CD14-positive monocyte (primary cell): ENCODE measurements around the gene TRIM15. TPM values are rescaled to one million over a fixed set of nuclear protein-coding genes. Genes with fewer than 3 reads are reported as not detected.

ENCODE experiments used
- DNase-seq, 3 donors: peaks; one replicate each; pipeline ENCODE4 v3.0.0-alpha.2; 2011 to 2022
- H2AFZ ChIP-seq: 2 replicates; pipeline ENCODE4 v1.6.0; 2012; ENCODE audit warnings: mild to moderate bottlenecking, low read depth, low read length, inconsistent platforms; ENCODE audit not compliant: insufficient read depth, poor library complexity, severe bottlenecking
- H3K27ac ChIP-seq, 2 donors: 1 replicate in 1 of 2; 2 replicates in 1 of 2; pipeline ENCODE4 v1.5.1; 2012 to 2013; ENCODE audit warnings: low read length in 2 of 2, control low read depth in 1 of 2, inconsistent platforms in 1 of 2, low read depth in 1 of 2, mild to moderate bottlenecking in 1 of 2
- H3K27me3 ChIP-seq, 2 donors: one replicate each; pipeline versions ENCODE4 v1.6.0 to v1.6.1; 2011 to 2013; ENCODE audit warnings: low read length in 2 of 2; ENCODE audit not compliant: control insufficient read depth in 2 of 2, insufficient read depth in 2 of 2
- H3K36me3 ChIP-seq, 2 donors: replicated peaks in 1 of 2; 1 replicate in 1 of 2; 2 replicates in 1 of 2; pipeline versions ENCODE4 v1.5.1 to v1.6.1; 2012 to 2013; ENCODE audit warnings: low read length in 2 of 2, control low read depth in 1 of 2, inconsistent platforms in 1 of 2, mild to moderate bottlenecking in 1 of 2; ENCODE audit not compliant: insufficient read depth in 2 of 2, control insufficient read depth in 1 of 2
- H3K4me1 ChIP-seq, 2 donors: 1 replicate in 1 of 2; 2 replicates in 1 of 2; pipeline versions ENCODE4 v1.5.1 to v1.6.1; 2012 to 2013; ENCODE audit warnings: low read length in 2 of 2, control low read depth in 1 of 2, inconsistent platforms in 1 of 2, mild to moderate bottlenecking in 1 of 2, moderate library complexity in 1 of 2; ENCODE audit not compliant: insufficient read depth in 2 of 2, control insufficient read depth in 1 of 2
- H3K4me2 ChIP-seq: replicated peaks from 2 replicates; pipeline ENCODE3; 2012; ENCODE audit warnings: low read length, moderate library complexity, mild to moderate bottlenecking; ENCODE audit not compliant: poor library complexity, severe bottlenecking; ENCODE audit errors: extremely low read depth
- H3K4me3 ChIP-seq, 3 experiments: fragments of 200-600 bp in 1 of 3; sonication (generic) in 1 of 3; replicated peaks in 1 of 3; 1 replicate in 2 of 3; 2 replicates in 1 of 3; pipeline ENCODE4 v1.5.1; 2011 to 2013; ENCODE audit warnings: low read length in 3 of 3, mild to moderate bottlenecking in 3 of 3, control low read depth in 2 of 3, low read depth in 2 of 3, inconsistent platforms in 1 of 3, moderate library complexity in 1 of 3
- H3K79me2 ChIP-seq: 2 replicates; pipeline ENCODE4 v1.6.0; 2012; ENCODE audit warnings: mild to moderate bottlenecking, control low read depth, inconsistent platforms, low read length, moderate library complexity; ENCODE audit not compliant: insufficient read depth
- H3K9ac ChIP-seq: 2 replicates; pipeline ENCODE4 v1.6.0; 2017; ENCODE audit warnings: low read length, mild to moderate bottlenecking; ENCODE audit not compliant: insufficient read depth, poor library complexity, severe bottlenecking
- H3K9me3 ChIP-seq, 2 donors: replicated peaks in 1 of 2; 1 replicate in 1 of 2; 2 replicates in 1 of 2; pipeline versions ENCODE4 v1.5.1 to v1.6.1; 2012 to 2013; ENCODE audit warnings: low read length in 2 of 2, control low read depth in 1 of 2; ENCODE audit not compliant: control insufficient read depth in 1 of 2, insufficient read depth in 1 of 2
- H4K20me1 ChIP-seq: 2 replicates; pipeline ENCODE4 v1.6.0; 2012; ENCODE audit warnings: mild to moderate bottlenecking, low read length, control low read depth, moderate library complexity; ENCODE audit not compliant: insufficient read depth
- H3K27ac Mint-ChIP-seq, 7 donors: one replicate each; pipeline ENCODE4 v1.8.0; 2020; ENCODE audit warnings: mild to moderate bottlenecking in 7 of 7, mixed read lengths in 7 of 7, moderate library complexity in 6 of 7, inconsistent platforms in 2 of 7
- H3K27me3 Mint-ChIP-seq, 3 donors: one replicate each; pipeline ENCODE4 v1.8.0; 2021 to 2022; ENCODE audit warnings: low read depth in 3 of 3, mild to moderate bottlenecking in 3 of 3, mixed read lengths in 3 of 3, moderate library complexity in 3 of 3, inconsistent platforms in 1 of 3
- H3K36me3 Mint-ChIP-seq, 2 donors: one replicate each; pipeline ENCODE4 v1.8.0; 2020; ENCODE audit warnings: mixed read lengths in 2 of 2, inconsistent platforms in 1 of 2, mild to moderate bottlenecking in 1 of 2
- H3K4me1 Mint-ChIP-seq: one replicate; pipeline ENCODE4 v1.8.0; 2020; ENCODE audit warnings: mild to moderate bottlenecking, mixed read lengths
- H3K4me3 Mint-ChIP-seq, 2 donors: one replicate each; pipeline ENCODE4 v1.8.0; 2020; ENCODE audit warnings: mild to moderate bottlenecking in 2 of 2, mixed read lengths in 2 of 2, moderate library complexity in 1 of 2
- H3K9me3 Mint-ChIP-seq, 7 donors: one replicate each; pipeline ENCODE4 v1.8.0; 2020 to 2022; ENCODE audit warnings: mixed read lengths in 7 of 7, mild to moderate bottlenecking in 6 of 7, moderate library complexity in 6 of 7, inconsistent platforms in 2 of 7
- WGBS: methylation state at CpG from one replicate; pipeline ENCODE4 v1.1.5; 2013; ENCODE audit warnings: missing lambda C conversion rate; ENCODE audit not compliant: insufficient coverage; 5-methylcytosine and 5-hydroxymethylcytosine counted together
- intact Hi-C, 2 donors: fragments of 100-400 bp; cut with micrococcal nuclease; formaldehyde crosslinking; loops; one replicate each; pipeline versions ENCODE4 v1.15.0 to v1.15.1; 2023
- polyA plus RNA-seq, 3 donors: library from polyadenylated mRNA; depleted of rRNA in 1 of 3; unstranded in 2 of 3; stranded (reverse) in 1 of 3; fragments of 300-500 nt in 2 of 3; fragments of >200 nt in 1 of 3; fragmentation: Illumina TruSeq in 2 of 3; gene quantifications; 1 replicate in 2 of 3; 2 replicates in 1 of 3; pipeline ENCODE4 v1.2.3, GENCODE V29; 2012 to 2021
- TF ChIP-seq, protein P1 (sequence below): fragments of 200-600 bp; IDR thresholded peaks from one replicate; pipeline ENCODE4 v1.8.0; 2022; ENCODE audit warnings: antibody characterized with exemption, mild to moderate bottlenecking

The TRIM15 gene
- polyA plus RNA-seq, 3 donors: not detected

DNA sequence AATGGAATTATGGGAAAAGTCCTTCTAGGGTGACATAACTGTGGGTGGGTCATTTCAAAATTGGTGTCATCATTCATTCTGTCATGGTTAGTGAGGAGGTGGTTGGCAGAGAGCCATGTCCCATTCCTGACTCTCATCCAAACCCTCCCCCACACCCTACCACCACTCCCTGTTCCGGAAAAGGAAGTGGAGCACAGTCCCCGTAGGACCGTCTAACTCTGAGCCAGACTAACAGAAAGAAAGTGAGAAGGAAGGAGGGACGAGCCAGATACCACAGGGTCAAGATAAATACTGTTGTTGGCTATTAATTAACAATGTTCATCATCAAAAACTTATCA is 7.1 kb upstream of the TRIM15 start:
- WGBS: no CpG with 5 or more reads among the region's 4 CpGs

DNA sequence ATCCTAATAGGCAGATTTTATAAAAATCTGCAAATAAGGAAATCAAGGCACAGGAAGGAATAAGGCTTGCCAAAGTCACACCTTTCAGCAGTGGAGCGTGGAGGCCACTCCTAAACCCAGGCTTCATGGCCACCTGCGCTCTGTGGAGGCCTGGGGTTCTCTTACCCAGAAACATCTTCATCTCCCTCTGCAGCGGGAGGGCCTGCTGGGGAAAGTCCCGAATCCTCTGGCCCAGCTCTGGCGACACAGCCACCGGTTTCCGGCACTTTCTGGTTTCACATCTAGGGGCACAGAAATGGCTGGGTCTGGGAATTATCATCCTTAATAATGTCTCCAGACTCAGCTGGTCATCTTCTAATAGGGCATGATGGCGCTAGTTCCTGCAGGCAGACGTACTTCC is 6.6 kb upstream of the TRIM15 start:
- H3K79me2 ChIP-seq: no peaks in the 10 kb centered on the region
- Mint-ChIP-seq H3K4me1 (peaks cover 23% of the 10 kb centered on the region), H3K36me3 (no peaks in the 10 kb centered on the region), H3K4me3 (no peak overlapping the region), H3K9me3 (no peaks in the 10 kb centered on the region), H3K27ac (no peak overlapping the region), H3K27me3 (peaks cover 0 to 6% (median 2%) of the 10 kb centered on the region in 3 donors)
- H3K36me3 ChIP-seq: no peaks in the 10 kb centered on the region
- 90% methylated on average over 9 of the region's 9 CpGs for WGBS
- no peak overlapping the region for H3K9ac ChIP-seq
- H3K4me3 ChIP-seq: no peak overlapping the region
- no peaks in the 10 kb centered on the region for H3K27me3 ChIP-seq
- no peak overlapping the region for H3K4me2 ChIP-seq
- peaks cover 28 to 32% of the 10 kb centered on the region in 2 donors for H3K4me1 ChIP-seq
- TF ChIP-seq, protein P1, sequence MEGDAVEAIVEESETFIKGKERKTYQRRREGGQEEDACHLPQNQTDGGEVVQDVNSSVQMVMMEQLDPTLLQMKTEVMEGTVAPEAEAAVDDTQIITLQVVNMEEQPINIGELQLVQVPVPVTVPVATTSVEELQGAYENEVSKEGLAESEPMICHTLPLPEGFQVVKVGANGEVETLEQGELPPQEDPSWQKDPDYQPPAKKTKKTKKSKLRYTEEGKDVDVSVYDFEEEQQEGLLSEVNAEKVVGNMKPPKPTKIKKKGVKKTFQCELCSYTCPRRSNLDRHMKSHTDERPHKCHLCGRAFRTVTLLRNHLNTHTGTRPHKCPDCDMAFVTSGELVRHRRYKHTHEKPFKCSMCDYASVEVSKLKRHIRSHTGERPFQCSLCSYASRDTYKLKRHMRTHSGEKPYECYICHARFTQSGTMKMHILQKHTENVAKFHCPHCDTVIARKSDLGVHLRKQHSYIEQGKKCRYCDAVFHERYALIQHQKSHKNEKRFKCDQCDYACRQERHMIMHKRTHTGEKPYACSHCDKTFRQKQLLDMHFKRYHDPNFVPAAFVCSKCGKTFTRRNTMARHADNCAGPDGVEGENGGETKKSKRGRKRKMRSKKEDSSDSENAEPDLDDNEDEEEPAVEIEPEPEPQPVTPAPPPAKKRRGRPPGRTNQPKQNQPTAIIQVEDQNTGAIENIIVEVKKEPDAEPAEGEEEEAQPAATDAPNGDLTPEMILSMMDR: no peak
- no peak for DNase-seq
- no peaks in the 10 kb centered on the region for H4K20me1 ChIP-seq
- intact Hi-C loops: no loop called here
- no peak overlapping the region for H3K27ac ChIP-seq
- H3K9me3 ChIP-seq: no peaks in the 10 kb centered on the region
- no peak overlapping the region for H2AFZ ChIP-seq

More for the DNA sequence above, 7.1 kb upstream of the TRIM15 start:
- Histone ChIP-seq H4K20me1 (no peaks in the 10 kb centered on the region), H3K27me3 (no peaks in the 10 kb centered on the region), H3K4me1 (peaks cover 28 to 37% of the 10 kb centered on the region in 2 donors), H3K4me2 (no peak overlapping the region), H3K9me3 (no peaks in the 10 kb centered on the region), H3K36me3 (no peaks in the 10 kb centered on the region), H3K9ac (no peak overlapping the region), H3K27ac (no peak overlapping the region), H2AFZ (no peak overlapping the region), H3K79me2 (no peaks in the 10 kb centered on the region), H3K4me3 (no peak overlapping the region)
- Mint-ChIP-seq H3K27me3 (peaks cover 0 to 6% (median 2%) of the 10 kb centered on the region in 3 donors), H3K27ac (peak overlapping the region in 2 of 7 donors; percentile 49 to 55), H3K36me3 (no peaks in the 10 kb centered on the region), H3K9me3 (no peaks in the 10 kb centered on the region), H3K4me3 (no peak overlapping the region), H3K4me1 (peaks cover 28% of the 10 kb centered on the region)
- intact Hi-C loops: no loop called here
- TF ChIP-seq, protein P1: no peak
- no peak for DNase-seq
